Stimulated activated CD4-positive, alpha-beta T cell treated with anti-CD3 and anti-CD28 coated beads, Interleukin-1b, Interleukin-23, amount 100 ng/mL, for 48 hours (primary cell): Measurements from ENCODE around the gene SGPP1.
"Not testable (repeated sequence)": the region's sequence is repeated elsewhere in the genome, so short reads cannot be mapped to it uniquely, and the experiment has no call there.

Experiments
- DNase-seq: peaks from one replicate; pipeline ENCODE4 v3.0.0-alpha.2; 2020

SGPP1 gene, protein sequence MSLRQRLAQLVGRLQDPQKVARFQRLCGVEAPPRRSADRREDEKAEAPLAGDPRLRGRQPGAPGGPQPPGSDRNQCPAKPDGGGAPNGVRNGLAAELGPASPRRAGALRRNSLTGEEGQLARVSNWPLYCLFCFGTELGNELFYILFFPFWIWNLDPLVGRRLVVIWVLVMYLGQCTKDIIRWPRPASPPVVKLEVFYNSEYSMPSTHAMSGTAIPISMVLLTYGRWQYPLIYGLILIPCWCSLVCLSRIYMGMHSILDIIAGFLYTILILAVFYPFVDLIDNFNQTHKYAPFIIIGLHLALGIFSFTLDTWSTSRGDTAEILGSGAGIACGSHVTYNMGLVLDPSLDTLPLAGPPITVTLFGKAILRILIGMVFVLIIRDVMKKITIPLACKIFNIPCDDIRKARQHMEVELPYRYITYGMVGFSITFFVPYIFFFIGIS

GRCh38 chr14:63727736-63728728 lies at the start of gene SGPP1:
TSS of gene SGPP1 (minus strand) at chr14:63728065. CDS start at chr14:63727944, 121 bp downstream.
- peak; percentile 72 for DNase-seq

- no peak for DNase-seq
Observed at GRCh38 chr14:63777024-63777423, 49.2 kb upstream of the SGPP1 start.

- DNase-seq, result no peak
Observed at GRCh38 chr14:63773504-63773903, 45.6 kb upstream of the SGPP1 start.

- no peak for DNase-seq
Observed at GRCh38 chr14:63770187-63770807, 42.4 kb upstream of the SGPP1 start.

DNA sequence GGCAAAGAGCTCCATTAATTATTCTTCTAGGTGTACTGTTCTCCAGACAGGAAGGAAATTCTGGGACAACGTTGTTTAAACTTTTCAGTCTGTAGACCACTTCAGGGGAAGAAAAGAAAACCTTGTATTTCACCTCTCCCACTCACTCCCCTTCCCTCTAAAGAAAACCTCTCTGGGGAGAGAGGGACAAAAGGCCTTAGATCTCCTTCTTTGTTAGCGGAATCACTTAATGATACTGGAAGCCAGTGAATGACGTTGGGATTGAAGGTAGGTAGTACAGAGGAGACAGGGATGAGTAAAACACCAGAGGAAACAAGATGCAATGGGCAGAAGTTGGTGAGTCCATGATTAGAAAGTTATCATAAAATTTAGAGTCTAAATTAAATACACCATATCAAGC lies 38.7 kb upstream of the SGPP1 start:
- no peak for DNase-seq

DNA sequence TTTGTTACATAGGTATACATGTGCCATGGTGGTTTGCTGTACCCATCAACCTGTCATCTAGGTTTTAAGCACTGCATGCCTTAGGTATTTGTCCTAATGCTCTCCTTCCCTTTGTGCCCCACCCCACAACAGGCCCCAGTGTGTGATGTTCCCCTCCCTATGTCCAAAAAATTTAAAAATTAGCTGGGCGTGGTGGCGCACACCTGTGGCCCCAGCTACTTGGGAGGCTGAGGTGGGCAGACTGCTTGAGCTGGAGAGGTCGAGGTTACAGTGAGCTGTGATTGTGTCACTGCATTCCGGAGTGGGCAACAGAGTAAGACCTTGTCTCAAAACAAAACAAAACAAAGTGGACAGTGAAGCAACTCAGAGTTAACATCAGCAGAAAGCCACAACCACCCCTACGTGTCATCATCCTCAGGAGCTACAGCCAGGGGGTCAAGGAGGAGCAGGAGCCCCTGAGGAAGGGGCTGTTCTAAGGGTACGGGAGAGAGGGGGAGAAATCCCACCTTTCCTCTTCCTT lies 36.8 kb upstream of the SGPP1 start:
- no peak for DNase-seq

DNA sequence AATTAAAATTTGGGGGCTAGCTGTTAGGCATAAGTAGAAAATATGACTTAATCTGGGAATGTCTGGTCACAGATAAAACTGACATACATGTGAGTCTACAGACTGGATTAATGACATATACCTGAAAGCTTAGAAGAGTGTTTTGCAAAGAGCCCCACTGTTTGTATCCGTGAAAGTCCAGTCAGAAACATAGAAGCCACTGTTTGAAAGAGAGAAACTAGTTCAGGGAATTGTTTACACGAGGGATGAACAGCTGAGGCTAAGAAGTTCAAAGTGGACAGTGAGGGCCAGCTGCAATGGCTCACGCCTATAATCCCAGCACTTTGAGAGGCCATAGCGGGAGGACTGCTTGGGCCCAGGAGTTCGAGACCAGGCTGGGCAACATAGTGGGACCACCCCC lies 36.2 kb upstream of the SGPP1 start:
- DNase-seq, result no peak

DNA sequence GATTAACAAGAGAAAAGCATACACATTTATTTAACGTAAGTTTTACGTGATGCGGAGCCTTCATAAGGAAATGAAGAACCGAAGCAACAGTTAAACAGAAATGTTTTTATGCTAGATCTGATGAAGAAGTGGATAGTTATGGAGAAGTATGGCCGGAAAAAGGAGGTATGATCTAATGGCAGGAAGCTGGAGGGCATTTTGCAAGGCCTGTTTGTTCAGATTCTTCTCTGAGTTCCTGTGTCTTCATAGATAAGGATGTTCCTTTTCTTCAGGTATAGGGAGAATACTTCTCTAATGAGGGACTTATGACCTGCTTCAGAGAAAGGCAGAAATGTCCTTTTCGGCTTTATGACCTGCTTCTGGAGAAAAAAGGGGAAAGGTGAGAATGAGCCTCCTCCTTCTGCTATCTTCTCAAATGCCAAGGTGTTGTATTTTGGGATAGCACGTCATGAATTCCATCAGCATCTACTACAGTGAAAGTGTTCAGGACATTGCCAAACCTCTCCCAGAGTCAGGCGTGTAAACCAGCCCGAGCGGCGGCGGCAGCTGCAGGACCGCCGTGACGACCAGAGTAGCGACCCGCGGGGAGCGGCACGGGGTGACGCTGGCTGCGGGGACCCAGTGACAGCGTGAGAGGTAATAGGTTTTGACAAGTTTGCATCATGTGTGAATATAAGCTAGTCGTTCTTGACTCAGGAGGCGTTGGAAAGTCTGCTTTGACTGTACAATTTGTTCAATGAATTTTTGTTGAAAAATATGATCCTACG lies 33.7 kb upstream of the SGPP1 start:
- DNase-seq, result no peak

GRCh38 chr14:63760014-63760413 lies 32.1 kb upstream of the SGPP1 start:
- no peak for DNase-seq

DNA sequence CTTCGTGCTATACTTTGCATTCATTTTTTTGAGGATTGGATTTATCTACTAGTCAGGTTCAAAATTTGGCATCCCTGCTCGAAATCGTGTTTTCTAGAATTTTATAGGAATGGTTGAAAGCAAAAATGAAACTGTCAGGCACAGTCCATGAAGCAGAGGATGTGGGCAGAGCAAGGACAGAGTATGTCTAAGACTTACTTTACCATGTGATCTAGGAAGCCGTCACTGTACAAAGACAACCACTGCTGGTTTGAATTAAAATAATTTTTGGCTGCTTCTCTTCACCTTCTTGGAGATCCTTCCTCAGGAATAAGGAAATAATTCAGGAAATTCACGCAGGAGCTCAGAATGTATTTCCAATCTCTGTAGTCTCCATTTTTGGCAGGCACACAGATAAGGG lies 31.6 kb upstream of the SGPP1 start:
- no peak for DNase-seq

GRCh38 chr14:63757211-63757610 lies 29.3 kb upstream of the SGPP1 start:
- no peak for DNase-seq

DNA sequence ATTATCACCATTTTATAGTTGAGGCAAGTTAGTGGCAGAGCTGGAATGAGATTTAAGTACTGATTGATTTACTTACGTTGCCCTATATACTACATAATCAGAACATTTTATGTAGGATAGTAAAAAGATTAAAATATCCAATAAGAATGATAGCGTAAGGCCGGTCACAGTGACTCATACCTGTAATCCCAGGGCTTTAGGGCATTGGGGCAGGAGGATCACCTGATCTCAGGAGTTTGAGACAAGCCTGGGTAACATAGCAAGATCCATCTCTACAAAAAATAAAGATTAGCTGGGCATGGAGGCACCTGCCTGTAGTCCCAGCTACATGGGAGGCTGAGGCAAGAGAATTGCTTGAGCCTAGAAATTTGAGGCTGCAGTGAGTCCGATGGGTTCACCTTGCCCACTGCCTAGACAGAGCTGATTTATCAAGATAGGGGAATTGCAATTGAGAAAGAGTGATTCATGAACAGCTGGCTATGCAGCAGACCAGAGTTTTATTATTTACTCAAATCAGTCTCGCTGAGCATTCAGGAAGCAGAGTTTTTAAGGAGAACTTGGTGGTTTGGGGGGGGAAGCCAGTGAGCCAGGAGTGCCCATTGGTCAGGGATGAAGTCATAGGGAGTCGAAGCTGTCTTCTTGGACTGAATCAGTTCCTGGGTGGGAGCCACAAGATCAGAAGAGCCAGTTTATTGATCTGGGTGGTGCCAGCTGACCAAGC lies 24.7 kb upstream of the SGPP1 start:
- no peak for DNase-seq

DNA sequence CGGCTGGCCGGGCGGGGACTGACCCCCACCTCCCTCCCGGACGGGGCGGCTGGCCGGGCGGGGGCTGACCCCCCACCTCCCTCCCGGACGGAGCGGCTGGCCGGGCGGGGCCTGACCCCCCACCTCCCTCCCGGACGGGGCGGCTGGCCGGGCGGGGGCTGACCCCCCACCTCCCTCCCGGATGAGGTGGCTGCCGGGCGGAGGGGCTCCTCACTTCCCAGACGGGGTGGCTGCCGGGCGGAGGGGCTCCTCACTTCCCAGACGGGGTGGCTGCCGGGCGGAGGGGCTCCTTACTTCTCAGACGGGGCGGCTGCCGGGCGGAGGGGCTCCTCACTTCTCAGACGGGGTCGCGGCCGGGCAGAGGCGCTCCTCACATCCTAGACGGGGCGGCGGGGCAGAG lies 23.2 kb upstream of the SGPP1 start:
- DNase-seq, result not testable (repeated sequence)

- DNase-seq, result no peak
Observed at GRCh38 chr14:63747846-63748245, 20.0 kb upstream of the SGPP1 start.

GRCh38 chr14:63745858-63746425 lies 18.1 kb upstream of the SGPP1 start:
- no peak for DNase-seq

- no peak for DNase-seq
Observed at GRCh38 chr14:63745272-63745671, 17.4 kb upstream of the SGPP1 start.

GRCh38 chr14:63737582-63738006 lies 9.7 kb upstream of the SGPP1 start:
- DNase-seq, result no peak

DNA sequence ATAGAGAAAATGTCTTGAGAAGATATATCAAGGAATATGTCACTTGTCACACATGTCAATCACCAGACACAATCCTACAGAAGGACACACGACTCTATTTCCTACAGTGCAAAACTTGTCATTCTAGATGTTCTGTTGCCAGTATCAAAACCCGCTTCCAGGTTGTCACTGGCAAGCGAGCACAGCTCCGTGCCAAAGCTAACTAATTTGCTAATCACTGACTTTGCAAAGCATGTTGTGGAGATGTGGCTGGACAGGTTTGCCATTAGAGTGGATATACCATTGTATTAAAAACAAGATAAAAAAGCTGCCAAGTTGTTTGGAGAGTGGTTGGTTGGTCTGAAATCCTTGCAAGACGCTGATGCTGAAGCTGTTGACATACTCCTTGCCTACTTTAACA lies 7.9 kb upstream of the SGPP1 start:
- no peak for DNase-seq

DNA sequence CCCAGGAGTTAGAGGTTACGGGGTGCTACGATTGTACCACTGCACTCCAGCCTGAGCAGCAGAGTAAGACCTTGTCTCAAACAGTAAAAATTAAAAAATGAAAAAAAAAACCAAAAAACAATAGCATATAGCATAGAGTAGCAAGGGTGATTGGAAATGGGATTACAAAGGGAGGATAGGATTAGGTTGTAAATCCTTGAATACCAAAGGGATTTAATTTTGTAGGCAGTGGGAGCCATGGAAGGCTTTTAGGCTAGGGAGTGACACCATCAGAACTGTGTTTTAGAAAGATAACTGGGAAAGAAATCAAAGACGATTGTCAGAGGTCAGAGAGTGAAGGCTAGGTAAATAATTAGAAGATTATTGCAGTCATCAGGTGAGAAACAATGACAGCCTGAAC lies 2.8 kb upstream of the SGPP1 start:
- DNase-seq, result no peak

GRCh38 chr14:63727231-63727735 lies 582 bp downstream of the SGPP1 start:
- peak; percentile 8 for DNase-seq

GRCh38 chr14:63726499-63726898 lies 1.4 kb downstream of the SGPP1 start:
- no peak for DNase-seq
